WI38 (cell line): ENCODE results near the gene SLC9A1.
A peak's percentile ranks its signal among the peaks of the same experiment; 100 is the strongest.
"Not testable (repeated sequence)": the region's sequence is repeated elsewhere in the genome, so short reads cannot be mapped to it uniquely, and the experiment has no call there.

Source experiments
- H3K4me3 ChIP-seq: 2 replicates; pipeline ENCODE4 v1.5.1; 2011; ENCODE audit warnings: low read depth, mild to moderate bottlenecking, control low read depth, low read length
- TF ChIP-seq, protein P1 (sequence below): IDR thresholded peaks from 2 replicates; pipeline ENCODE4 v1.5.1; 2012; ENCODE audit warnings: low read depth, mild to moderate bottlenecking, control low read depth, low read length

SLC9A1 gene

DNA sequence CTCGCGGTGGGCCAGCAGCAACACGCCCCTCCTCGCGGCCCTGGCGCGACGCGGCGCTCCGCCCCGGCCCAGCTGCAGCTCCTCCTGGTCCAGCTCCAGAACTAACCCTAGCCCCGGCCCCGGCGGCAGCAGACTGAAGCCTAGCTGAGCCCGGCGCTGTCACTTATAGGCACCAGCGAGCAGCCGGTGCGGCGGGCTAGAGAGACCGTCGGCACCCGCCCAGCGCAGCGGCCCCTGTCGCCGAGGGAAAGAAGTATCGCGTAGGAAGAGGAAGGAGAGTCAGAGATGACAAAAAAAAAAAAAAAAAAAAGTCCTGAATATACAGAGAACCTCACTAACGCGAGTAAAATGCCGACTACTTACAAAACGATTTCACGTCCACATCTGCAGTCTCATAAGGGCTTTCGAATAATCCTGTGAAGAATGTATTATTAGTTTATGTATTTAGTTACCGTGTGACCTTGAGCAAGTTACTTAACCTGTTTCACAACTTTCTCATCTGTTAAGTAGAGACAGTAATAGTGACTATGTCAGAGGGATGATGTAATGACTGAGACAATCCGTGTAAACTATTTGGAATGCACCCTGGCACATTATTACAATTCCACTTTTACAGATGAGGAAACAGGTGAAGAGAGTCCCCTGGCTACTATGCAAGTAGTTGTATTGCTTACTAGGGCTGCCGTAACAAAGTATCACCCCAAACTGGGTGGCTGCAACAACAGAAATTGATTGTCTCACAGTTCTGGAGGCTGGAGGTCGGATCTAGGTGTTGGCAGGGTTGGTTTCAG, at the start of gene SLC9A1:
TSS of gene SLC9A1 (minus strand) at position 135 of the 791 bp plus-strand sequence. CDS start 791 bp downstream, outside the sequence.
- TF ChIP-seq, protein P1, sequence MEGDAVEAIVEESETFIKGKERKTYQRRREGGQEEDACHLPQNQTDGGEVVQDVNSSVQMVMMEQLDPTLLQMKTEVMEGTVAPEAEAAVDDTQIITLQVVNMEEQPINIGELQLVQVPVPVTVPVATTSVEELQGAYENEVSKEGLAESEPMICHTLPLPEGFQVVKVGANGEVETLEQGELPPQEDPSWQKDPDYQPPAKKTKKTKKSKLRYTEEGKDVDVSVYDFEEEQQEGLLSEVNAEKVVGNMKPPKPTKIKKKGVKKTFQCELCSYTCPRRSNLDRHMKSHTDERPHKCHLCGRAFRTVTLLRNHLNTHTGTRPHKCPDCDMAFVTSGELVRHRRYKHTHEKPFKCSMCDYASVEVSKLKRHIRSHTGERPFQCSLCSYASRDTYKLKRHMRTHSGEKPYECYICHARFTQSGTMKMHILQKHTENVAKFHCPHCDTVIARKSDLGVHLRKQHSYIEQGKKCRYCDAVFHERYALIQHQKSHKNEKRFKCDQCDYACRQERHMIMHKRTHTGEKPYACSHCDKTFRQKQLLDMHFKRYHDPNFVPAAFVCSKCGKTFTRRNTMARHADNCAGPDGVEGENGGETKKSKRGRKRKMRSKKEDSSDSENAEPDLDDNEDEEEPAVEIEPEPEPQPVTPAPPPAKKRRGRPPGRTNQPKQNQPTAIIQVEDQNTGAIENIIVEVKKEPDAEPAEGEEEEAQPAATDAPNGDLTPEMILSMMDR, result peak; percentile 83
- peak within 1 kb of the TSS; percentile 74 for H3K4me3 ChIP-seq

DNA sequence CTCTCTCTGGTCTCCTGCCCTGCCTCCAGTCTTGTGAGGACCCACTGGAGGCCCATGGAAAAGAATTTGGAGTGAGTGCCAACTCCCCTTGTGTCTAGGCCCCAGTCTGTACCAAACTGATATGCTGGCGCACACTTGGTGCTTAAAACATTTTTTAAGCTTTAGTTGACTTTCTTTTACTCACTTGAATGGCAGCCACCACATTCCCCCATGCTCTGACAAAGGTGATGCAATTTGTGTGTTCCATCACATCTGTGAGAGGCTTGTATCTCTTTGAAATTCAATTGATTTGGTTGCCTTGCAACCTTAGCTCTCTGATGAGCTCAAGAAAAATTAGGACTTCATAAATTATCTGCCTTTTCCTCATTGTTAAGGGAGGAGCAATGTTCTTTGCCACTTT, 49.0 kb upstream of the SLC9A1 start:
- TF ChIP-seq, protein P1, result no peak
- H3K4me3 ChIP-seq, result no peak overlapping the region

DNA sequence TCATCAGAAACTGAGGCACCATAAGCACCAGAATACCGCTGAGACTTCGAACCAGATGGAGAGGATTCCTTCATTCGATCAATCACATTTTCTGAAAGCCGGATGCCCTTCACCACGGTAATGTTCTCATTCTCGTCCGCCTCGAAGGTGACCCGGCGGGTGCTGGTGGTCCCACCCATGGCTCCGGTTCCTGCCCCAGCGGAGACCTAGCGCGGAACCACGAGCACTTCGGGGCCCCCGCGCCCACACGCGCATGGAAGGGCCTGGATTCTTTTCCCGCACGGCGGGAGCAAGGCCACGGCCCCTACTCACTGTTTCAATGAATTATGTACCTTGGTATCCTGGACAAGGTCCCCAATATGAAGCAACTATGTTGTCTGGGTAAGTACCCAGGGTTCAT, 46.4 kb upstream of the SLC9A1 start:
- TF ChIP-seq, protein P1, result no peak
- no peak overlapping the region for H3K4me3 ChIP-seq

DNA sequence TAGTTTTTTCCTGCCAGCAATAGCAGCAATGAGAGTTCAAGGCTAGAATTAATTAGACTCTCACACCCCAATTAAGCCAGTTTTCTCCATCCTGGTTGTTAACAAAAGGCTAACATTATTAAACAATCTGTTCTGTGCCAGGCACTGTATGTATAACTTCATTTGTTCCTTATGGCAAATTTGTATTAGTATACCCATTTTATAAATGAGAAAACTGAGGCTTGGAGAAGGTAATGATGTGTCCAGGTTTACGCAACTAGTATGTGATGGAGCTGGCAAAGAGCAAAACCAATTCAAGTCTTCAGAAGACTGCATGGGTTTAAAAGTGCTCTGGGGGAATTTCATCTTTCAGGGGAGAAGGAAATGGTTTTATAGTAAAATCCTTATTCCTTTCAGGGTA, 38.3 kb upstream of the SLC9A1 start:
- TF ChIP-seq, protein P1, result no peak
- no peak overlapping the region for H3K4me3 ChIP-seq

DNA sequence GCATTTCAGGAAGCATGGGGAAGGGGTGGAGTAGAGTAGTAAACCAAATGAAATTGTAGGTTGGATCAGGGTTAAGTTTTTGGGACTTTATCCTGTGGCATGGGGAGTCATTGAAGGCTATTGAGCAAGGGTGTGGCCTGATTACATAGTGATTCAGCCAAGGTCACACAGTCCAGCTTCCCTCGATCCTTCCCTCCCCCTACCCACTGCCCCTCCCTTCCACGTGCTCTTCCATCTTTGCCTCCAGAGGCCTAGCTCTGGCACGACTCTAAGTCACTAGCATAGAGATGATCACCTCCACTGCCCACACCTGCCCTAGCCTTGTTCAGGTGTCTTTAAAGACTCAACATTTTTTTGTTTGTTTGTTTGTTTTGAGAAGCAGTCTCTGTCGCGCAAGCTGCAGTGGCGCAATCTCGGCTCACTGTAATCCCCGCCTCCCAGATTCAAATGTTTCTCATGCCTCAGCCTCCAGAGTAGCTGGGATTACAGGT, 37.2 kb upstream of the SLC9A1 start:
- H3K4me3 ChIP-seq, result no peak overlapping the region
- TF ChIP-seq, protein P1, result no peak

DNA sequence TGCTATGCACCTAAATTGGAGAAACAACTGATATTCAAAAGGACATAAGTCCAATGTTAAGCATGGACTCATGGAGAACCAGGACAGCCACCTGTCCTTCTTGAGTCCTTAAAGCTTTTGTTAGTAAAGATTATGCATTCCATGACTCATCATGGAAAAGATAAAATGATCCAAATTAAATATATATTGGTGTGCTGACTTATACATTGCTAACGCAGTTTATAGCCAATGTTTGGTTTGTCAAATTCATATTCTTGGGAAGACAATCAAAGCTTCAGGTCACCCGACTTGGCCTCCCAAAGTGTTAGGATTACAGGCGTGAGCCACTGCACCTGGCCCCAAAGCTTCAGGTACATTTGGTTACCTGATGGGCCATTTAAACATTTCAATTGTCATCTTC, 29.7 kb upstream of the SLC9A1 start:
- not testable (repeated sequence) for H3K4me3 ChIP-seq

DNA sequence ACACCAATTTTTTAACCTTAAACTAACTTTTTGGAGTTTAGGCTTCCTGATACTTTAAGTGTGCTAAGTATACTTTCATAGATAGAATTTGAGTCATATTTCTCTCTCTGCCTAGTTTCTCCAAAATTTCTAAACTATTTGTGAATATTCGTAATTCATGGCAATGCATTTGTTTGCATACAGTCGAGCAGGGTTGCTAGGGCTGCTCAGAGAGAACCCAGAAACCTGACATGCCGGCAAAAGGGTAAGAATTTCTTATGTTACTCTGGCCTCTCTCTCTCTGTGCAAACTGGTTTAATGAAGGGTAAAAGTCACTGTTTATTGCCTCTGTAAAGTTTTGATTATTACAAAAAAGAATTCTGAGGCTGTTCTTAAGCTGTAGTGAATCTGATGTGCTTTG, 25.1 kb upstream of the SLC9A1 start:
- no peak overlapping the region for H3K4me3 ChIP-seq
- TF ChIP-seq, protein P1, result no peak
